GM20431 (cell line): ENCODE measurements around the gene FAM171A1.
"Not testable (repeated sequence)": the region's sequence is repeated elsewhere in the genome, so short reads cannot be mapped to it uniquely, and the experiment has no call there.

Source experiments
- in situ Hi-C: fragments of 300-500 bp; cut with MseI, MboI; formaldehyde crosslinking; loops from one replicate; pipeline ENCODE4 v1.15.0; 2020; ENCODE audit warnings: low sequenced_read_pairs; ENCODE audit not compliant: unreplicated experiment

The FAM171A1 gene

GRCh38 chr10:15346440-15347141 is 24.5 kb downstream of the FAM171A1 start:
- in situ Hi-C loops: no loop called here

GRCh38 chr10:15345450-15345849 is 25.6 kb downstream of the FAM171A1 start:
- in situ Hi-C loops: no loop called here

- in situ Hi-C loops: no loop called here
Observed at GRCh38 chr10:15344876-15345285, 26.2 kb downstream of the FAM171A1 start.

GRCh38 chr10:15344256-15344875 is 26.7 kb downstream of the FAM171A1 start:
- in situ Hi-C loops: no loop called here

- in situ Hi-C loops: no loop called here
Observed at GRCh38 chr10:15342970-15343369, 28.1 kb downstream of the FAM171A1 start.

GRCh38 chr10:15341502-15342128 is 29.5 kb downstream of the FAM171A1 start:
- in situ Hi-C loops: no loop called here

GRCh38 chr10:15339892-15340291 is 31.2 kb downstream of the FAM171A1 start:
- in situ Hi-C loops: no loop called here

- in situ Hi-C loops: not testable (repeated sequence)
Observed at GRCh38 chr10:15337441-15337923, 33.6 kb downstream of the FAM171A1 start.

GRCh38 chr10:15336211-15336610 is 34.9 kb downstream of the FAM171A1 start:
- in situ Hi-C loops: no loop called here

GRCh38 chr10:15335508-15335907 is 35.6 kb downstream of the FAM171A1 start:
- in situ Hi-C loops: no loop called here

GRCh38 chr10:15334650-15335323 is 36.3 kb downstream of the FAM171A1 start:
- in situ Hi-C loops: no loop called here

- in situ Hi-C loops: no loop called here
Observed at GRCh38 chr10:15333909-15334649, 37.0 kb downstream of the FAM171A1 start.

- in situ Hi-C loops: not testable (repeated sequence)
Observed at GRCh38 chr10:15333181-15333580, 37.9 kb downstream of the FAM171A1 start.

GRCh38 chr10:15331461-15331860 is 39.6 kb downstream of the FAM171A1 start:
- in situ Hi-C loops: no loop called here

- in situ Hi-C loops: no loop called here
Observed at GRCh38 chr10:15329437-15329836, 41.7 kb downstream of the FAM171A1 start.

- in situ Hi-C loops: no loop called here
Observed at GRCh38 chr10:15325944-15326284, 45.2 kb downstream of the FAM171A1 start.

- in situ Hi-C loops: no loop called here
Observed at GRCh38 chr10:15325243-15325943, 45.7 kb downstream of the FAM171A1 start.

- in situ Hi-C loops: no loop called here
Observed at GRCh38 chr10:15324611-15325010, 46.5 kb downstream of the FAM171A1 start.

- in situ Hi-C loops: no loop called here
Observed at GRCh38 chr10:15324113-15324512, 47.0 kb downstream of the FAM171A1 start.

GRCh38 chr10:15322356-15322755 is 48.7 kb downstream of the FAM171A1 start:
- in situ Hi-C loops: no loop called here
